ENCODE measurements around the gene DACH1.
"Not testable (repeated sequence)": the region's sequence is repeated elsewhere in the genome, so short reads cannot be mapped to it uniquely, and the experiment has no call there.

The DACH1 gene

DNA sequence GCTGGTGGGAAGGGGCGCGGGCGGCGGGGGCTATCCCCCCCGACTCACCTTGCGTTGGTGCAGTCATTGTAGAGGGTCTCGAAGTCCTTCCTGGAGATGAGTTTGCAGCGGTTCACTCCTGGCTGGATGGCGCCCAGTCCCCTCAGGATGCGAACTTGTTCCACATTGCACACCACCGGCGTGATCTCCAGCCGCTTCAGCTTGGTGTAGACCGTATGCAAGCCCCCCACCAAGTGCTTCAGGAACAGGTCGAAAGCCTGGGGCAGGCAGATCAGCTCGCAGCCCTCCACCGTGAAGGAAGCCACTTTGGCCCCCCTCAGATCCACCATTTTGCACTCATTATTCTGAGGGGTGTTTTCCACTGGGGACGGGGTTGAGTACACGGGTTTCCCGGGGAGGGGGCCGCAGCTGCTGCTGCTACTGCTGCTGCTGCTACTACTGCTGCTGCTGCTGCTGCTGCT, 1.1 kb downstream of the DACH1 start:
- DNase-seq, result no peak

DNA sequence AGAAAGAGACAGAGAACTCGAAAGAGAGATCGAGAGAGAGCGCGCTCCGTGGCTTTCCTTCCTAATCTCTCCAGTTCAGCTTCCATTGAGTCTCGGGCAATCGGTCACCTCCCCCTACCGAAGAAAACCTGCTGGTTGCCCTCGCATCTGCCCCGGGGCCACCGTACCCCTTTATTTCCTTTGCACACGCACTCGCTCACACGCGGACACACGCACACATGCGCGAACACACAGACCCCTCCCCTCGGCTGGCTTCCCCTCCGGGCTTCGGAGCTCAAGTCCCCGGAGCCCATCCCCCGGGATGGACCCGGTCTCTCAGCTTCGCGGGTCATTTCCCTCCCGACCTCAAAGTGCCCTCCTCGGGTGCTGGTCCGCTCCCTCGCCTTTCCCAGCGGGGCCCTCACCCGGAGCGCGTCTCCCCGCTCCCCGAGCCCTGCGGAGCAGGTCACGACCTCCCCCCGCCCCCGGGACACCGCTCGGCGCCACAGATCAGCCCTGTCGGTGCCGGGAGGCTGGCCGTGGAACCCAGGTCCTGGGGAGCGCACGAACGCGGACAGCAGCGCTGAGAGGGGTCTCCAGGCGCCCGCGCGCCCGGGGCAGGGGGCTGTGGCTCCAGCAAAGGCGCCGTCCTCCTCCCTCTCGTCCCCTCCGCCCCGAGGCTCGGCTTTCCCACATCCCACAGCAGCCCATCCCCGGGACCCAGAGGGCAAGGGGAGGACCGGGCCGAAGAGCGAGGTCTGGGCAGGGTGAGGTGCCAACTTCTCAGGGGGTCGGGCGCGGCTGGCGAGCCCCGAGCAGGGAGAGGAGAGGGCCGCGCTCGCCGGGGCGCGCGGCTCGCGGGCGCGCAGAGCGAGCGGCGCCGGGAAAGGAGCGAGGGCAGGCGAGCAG, 1.8 kb downstream of the DACH1 start:
- DNase-seq, result no peak

DNA sequence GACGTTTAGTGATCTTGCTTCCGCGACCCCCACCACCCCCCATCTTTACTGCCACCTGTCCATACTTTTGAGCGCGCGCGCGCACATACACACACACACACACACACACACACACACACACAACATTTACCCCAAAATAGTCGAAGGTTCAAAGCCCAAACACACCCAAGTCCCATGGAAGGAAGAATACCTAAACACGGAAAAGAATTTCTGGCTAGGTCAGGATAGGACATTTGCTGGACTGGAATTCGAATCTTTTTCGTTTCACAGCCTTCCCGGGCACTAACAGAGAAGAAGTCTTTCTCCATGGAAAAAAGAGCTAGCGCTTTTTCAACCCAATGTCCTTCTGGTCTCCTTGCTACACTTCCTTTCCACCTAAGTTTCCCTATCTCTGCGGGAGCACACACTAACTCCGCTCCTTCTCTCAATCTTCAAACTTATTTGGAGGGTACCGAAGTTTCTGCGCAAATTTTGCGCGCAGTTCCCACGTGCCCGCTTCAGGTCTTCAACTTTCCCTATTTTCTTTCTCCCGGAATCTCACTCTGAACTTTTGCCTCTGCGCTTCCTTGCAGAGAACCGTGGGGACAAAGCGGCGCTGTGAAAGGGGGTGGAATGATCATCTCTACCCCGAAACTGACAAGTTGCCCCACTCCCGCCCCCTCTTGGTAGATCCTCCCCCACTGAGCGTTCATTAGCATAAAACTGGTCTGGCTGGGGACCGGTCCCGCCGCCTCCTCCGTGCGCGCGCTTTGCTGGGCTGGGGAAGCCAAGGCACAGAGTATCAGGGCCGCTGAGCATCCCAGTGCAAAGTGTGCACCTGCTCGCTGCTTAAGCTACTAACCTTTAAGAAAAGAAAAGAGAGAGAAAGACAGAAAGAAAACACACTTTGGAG, 2.7 kb downstream of the DACH1 start:
- DNase-seq, result no peak

DNA sequence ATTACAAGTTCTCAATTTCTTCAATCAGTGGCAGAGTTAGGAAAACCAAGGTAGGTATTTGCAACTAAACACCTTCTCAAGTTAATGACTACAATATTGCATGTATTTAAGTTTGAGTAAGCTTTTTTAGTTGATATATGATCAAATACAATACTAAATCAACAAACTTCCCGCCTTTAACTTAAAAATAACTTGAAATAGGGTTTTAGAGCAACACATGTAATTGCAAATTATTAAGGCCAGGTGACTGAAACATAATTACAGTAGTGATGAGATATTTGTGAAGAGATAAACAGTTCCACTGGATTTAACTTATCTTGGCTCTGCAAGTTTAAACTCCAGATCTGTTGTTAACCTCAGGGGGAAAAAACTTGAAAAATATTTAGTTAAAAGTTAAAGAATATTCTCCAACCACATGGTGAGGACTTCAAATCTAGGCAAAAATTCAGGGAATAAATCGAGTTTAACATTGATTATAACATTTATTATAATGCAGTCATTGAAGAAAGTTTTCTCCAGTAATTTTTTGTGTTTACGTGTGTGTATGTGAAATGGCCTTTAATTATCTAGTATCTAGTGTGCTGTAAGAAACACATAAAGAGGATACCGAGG, 3.6 kb downstream of the DACH1 start:
- no peak for DNase-seq

DNA sequence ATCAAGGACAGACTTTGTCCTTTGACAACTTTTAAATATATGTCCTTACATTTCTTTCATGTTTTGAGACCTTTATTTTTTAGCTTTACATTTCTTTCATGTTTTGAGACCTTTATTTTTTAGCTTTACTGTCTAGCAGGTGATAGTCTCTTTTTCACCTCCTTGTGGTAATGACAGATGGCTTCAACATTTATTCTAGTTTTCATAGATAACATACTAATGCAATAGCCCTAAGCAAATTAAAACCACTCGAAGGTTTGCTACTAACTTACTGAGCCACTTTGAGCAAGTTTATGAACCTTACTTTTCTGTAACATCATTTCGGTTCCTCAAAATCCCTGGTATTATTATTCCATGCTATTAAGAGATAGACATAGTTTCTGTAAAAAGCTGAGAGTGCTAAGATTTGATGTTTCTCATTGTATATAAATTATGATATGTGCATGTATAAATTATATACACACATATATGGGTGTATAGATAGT, 4.5 kb downstream of the DACH1 start:
- no peak for DNase-seq

DNA sequence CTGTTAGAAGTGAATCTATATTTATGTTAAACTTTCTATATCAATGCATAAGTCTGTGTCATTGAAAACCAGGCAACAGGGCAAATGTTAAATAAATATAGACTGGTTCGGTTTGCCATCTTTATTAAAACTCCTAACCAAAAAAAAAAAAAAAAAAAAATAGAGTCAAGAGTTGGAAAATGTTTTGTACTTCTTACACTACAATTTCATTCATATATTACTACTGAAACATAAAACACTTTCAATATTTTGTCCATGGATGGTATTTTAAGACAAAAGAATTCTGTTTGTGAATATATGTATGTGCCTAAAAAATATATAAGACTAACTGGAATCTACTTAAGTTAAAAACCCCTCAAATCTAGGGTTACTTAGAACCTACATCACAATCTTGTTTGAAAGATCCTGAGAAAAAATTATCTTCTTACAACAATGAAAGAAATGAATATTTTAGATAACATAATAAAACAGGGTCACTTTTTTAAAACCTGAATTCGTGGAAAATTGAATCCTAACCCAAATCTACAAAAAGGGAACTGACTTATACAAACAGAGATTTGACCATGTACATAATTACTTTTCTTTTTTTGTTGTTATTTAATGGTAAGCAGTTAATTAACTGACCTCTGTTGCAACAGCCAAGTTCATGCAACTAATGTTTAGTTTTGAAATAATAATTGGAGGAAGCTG, 5.1 kb downstream of the DACH1 start:
- DNase-seq, result no peak

DNA sequence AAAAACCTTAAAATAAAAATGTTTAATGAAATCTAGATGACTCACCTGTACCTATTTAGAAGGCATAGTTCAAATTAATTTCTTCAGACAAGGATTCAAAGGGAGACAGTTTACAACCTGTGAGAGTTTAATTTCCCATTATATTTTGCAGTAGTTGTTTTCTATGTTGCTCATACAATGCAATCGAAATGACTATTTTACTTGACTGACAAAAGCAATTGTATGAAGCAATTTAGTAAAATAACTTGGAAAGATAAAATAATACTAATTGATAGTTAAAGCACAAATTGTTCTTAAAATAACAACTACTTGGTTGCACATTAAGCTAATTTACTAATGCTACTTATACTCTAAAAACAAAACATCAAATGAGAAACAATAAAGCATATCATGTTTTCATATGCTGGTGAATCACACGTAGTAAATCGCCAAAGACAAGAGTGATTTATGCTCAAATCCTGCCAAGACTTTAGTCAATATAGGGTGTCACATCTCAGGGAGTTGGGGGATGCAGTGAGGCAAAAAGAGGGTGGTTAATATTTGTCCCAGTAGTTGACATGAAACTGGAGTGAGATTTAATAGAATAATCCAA, 6.4 kb downstream of the DACH1 start:
- DNase-seq, result no peak

DNA sequence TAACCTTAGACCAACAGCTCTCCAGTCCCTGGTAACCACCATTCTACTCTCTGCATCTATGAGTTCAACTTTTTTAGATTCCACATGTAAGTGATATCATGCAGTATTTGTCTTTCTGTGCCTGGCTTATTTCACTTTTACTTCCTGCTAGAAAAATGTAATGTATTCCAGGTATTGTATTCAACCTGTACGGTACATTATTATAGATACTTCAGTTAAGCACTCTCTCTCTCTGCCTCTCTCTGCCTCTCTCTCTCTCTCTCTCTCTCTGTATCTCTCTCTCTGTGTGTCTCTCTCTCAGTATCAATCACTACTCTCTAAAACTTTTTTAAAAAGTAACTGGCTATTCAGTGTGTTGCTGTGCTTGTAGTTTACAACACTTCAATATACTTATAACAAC, 8.4 kb downstream of the DACH1 start:
- no peak for DNase-seq

DNA sequence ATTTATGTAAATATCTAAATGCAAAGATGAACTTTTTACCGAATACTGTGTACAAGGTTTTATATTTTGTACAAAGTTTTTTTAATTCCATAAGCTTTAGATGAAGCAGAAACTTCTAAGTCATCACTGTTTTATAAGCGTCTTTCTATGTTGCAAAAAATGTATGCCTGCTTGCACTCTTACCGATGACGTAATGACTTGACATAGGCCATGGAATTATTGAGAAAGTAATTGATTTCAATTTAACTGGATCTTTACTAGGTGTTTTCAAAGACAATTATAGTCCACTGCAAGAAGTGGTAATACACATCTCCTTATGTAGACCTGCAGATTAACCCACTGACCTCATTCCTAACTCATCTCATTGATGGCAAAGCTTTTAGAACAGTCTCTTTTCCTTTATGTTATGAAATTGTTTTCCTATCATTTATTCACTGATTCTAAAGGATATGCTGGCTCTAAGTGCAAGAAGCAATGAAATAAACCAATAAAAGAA, 10.4 kb downstream of the DACH1 start:
- DNase-seq, result no peak

DNA sequence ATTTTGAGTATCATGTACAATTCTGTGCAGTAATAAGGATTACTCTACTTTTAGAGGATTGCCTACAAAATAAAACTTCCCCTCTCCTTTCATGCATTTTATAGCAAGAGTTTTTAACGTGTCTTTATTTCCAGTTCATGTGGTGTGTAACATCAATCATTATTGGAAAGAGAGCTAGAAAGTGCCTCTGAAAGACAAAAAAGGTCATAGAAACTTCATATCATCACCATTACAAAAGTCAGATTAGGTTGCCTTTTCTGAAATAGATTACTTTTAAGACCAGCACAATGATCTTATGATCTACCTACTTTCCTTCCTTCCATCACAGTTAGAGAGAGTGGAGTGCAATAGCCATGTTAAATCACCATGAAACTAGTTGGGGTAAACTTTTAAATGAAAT, 12.6 kb downstream of the DACH1 start:
- DNase-seq, result no peak

DNA sequence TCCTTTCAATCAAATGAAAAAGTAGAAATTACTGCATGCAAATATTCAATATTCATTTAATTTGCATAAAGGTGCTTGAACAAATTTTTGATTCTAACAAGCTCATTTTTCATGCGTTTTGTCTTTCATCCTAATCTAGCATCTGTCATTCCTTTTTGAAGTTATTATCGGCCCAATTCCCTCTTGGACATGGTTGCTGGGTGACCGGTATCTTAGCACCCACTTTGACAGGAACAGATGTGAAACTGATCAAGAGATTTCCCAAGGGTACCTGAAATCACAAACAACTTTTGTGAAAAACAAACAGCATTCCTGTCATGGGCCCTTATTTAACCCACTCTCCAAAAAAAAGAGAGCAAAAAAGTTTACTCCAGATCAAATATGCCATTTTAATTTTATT, 13.3 kb downstream of the DACH1 start:
- DNase-seq, result no peak

DNA sequence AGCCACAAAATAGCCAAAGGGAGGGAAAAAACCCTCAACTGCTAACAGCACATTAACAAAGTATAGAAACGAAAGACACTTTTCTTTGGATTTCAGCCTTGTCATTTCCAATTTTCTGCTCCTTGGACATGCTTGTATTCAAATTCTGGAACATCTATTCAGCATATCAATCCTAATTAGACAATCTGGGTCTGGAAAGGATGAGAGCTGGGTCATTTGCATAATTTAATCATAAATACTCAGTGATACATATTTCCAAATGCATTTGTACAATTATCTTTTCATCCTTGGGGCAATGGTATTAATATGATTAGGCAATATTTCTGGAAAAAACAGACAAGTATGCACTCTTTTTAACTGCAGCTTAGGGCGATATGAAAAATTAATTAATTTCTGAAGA, 14.3 kb downstream of the DACH1 start:
- DNase-seq, result no peak

DNA sequence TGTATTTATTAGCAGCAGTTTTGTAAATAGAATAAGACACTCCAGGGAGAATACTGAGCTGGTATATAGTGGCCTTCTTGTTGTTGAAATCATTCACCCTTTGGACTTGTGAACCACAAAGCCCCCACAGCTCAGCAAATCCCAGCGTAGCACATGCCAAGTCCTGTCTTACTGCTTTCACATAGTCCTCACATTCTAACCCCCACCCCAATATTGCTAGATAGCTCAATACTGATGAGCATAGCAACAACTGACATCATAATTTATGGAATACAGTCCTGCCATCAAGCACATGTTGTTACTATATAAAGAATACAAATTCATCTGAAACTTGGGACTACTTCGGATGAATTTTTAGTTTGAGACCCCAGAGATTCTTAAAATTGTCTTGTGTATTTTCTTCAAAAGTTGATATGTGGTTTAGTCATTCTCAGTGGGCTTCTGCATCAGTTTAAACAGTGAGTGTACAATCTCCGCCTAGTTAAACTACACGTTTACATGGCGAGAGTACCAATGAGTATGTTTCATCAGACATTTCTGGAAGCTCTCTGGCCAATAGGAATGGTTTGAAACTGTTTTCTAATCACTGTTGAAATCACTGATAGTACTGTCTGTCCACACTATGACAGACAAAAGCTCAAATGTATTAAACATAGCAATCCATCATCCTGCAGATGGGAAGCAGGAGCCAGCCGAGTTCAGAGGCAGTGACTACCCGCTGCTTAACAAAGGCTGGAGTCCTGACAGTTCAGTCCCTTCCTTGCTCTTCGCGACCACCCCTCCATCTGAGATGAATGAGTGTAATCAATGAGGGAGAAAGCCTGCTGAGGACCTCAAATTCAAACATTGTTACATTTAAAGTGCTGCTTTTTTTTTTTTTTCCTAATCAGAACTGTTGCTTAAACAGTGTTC, 15.2 kb downstream of the DACH1 start:
- no peak for DNase-seq

DNA sequence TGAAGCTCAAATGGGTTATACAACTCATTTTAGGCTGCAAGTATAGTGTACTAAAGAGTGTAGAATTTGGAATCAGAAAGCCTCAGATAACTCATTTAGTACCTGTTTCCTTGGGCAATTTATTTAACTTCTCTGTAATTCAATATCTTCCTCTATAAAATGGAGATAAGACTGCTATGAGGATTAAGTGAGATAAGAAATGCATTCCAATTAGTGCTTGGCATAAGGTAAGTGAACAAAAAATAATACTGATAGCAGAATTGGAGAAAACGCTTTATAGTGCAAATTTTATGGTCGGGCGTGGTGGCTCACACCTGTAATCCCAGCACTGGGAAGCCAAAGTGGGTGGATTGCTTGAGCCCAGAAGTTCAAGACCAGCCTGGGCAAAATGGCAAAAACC, 25.0 kb downstream of the DACH1 start:
- no peak for DNase-seq

DNA sequence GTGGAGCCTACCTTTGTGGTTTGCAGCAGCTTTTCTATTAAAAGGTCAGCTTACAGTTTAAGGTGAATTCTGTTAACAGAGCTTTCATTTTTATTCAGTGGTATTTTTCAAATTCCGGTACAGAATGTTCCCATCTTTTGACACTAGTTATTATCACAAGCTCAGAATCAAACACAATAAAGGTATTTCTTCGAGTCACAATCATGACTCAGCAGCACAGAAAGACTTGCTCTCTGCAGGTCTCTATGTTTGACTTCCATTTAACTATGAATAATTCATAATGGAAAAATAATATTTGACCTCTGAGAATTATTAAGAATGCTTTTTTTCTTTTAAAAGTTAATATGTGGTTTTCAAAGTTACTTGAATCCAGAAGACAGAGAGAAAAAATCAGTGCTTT, 28.2 kb downstream of the DACH1 start:
- DNase-seq, result no peak

DNA sequence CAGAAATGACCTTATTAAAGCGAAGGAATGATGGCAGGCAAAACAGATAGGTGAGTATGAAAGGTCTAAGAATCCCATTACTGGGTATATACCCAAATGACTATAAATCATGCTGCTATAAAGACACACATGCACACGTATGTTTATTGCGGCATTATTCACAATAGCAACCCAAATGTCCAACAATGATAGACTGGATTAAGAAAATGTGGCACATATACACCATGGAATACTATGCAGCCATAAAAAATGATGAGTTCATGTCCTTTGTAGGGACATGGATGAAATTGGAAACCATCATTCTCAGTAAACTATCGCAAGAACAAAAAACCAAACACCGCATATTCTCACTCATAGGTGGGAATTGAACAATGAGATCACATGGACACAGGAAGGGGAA, 29.4 kb downstream of the DACH1 start:
- DNase-seq, result not testable (repeated sequence)

DNA sequence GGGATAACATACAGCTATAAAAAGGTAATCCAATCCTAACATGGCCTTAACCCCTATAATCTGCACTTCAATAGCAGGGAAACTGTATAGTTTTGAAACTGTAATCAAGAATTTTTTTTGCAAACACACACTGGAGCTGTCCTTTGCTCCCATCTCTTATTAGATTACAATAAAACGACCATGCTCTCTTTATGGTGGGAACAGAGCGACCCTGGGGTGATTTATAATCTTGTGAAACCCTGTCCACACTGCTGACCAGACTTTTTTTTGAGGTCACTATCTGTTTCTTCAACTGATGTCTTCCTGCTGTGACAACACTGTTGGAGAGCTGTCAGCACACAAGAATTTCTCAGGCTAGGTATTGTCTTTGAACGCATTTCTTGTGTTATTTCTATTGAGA, 35.3 kb downstream of the DACH1 start:
- DNase-seq, result no peak

DNA sequence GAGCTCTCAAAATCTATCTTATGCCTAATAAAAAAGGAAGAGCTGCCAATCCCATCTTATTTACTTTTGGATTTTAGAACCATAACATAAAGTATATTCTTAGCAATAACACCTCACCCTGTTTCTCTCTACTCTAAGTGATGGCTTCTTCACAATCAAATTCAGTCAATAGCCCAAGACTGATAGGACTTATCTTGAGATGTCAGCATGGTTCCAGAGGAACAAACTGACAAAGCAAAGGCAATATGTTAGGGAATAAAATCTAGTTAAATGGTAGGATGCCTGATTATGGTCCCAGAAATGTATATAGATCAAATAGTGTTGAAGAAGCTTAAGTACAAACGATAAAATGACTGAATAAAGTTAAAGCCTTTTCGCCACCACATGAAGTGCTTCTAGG, 36.3 kb downstream of the DACH1 start:
- no peak for DNase-seq

DNA sequence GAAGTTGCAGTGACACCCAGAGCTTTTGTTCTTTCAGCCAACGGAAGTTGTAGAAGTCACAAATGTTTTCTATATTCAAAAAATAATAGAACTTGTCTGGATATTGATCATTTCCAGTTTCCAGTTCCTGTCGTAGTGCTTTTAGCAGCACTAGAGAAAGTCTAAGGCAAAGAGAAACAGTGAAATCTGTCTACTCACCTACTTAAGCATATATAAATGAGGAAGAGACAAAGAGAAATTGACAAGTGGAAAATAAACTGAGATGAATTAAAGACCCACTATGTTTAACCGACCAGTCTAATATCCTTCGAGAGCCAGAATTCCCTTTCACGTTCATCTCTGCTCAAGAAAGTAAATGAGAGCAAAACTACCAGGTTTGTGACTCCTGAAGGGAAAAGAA, 36.7 kb downstream of the DACH1 start:
- DNase-seq, result no peak

DNA sequence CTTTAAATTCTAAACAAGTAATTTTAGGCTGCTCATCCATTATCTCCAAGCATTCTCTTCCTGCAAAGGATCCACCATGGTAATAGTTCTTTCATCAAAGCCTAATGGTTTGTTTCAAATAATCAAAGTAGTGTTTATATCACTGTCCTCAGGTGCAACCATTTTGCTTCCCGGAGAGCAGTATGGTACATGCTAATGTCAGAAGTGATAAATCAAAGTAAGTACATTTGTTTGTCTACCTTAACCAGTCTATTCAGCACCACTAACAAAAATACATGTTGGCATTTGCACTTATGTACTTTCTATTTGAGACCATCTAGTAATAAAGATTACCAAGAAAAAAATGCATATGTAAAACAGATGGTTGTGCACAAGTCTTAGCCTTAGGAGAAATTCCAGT, 37.5 kb downstream of the DACH1 start:
- DNase-seq, result no peak

DNA sequence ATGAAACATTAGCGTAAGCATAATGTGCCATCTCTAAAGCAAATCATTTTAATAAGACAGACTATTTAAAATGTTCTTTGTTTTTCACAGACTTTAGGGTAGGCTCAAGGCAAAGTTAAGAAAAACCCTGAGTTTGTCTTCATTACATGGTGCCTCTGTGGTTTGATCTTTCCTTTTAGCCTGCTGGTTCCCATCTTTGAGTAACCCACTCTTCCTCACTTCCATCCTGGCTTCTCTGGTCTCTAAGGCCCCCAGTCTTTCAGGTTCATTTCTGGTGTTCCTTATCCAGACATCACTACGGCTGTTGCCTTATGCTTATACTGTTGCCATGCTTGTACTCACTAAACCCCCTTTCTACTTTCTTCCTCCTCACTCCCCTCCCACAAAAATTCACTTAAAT, 38.4 kb downstream of the DACH1 start:
- DNase-seq, result no peak

All from T1000 (cell line).